ENCODE measurements around the gene ZFP62. TPM values are rescaled to one million over a fixed set of nuclear protein-coding genes. Genes with fewer than 3 reads are reported as not detected.
"Not testable (repeated sequence)": the region's sequence is repeated elsewhere in the genome, so short reads cannot be mapped to it uniquely, and the experiment has no call there.

ZFP62 gene
- total RNA-seq, 4 donors from 2014 or later, result 19.1 to 34.9 (median 21.4) TPM

DNA sequence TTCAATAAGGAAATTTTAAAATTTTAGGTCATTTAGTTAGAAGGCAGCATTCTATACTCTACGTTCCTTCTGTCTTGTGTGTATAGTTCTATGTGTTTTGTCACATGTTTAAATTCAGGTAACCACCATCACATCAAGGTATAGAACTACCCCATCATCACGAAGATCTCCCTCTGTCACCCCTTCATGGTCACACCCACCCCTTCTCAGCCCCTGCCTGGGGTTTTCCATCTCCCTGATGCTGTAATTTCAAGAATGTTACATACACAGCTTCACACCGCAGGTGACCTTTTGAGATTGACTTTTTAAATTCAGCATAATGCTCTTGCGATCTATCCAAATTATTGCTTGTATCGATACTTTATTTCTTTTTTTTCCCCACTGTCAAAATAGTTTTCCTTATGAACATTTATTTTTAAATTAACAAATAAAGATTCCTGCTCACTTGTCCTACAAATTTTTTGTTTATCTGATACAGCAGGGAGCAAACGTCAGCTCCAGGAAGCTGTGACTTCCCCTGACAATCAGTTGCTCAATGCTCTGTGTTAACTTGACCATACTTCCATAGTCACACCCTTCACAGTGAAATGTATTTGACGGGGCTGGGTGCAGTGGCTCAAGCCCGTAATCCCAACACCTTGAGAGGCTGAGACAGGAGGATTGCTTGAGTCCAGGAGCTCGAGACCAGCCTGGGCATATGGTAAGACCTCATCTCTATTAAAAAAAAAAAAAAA lies 48.1 kb upstream of the ZFP62 start:
- Histone ChIP-seq H3K9me3 (no peaks in the 10 kb centered on the region), H3K36me3 (no peaks in the 10 kb centered on the region), H3K4me3 (no peak overlapping the region), H3K27ac (no peak overlapping the region), H3K4me1 (no peaks in the 10 kb centered on the region), H3K27me3 (peaks cover 12% of the 10 kb centered on the region)
- 57 to 67% methylated on average over 6 to 9 of the region's 9 CpGs for WGBS, 2 donors (ENCODE audit: low coverage in 1 of 2)
- ATAC-seq, result no peak
- TF ChIP-seq POLR2A (IDR thresholded peaks at IDR 0.05), result no peak
- no peak for TF ChIP-seq POLR2AphosphoS5 (IDR thresholded peaks at IDR 0.05)
- TF ChIP-seq, protein P1, sequence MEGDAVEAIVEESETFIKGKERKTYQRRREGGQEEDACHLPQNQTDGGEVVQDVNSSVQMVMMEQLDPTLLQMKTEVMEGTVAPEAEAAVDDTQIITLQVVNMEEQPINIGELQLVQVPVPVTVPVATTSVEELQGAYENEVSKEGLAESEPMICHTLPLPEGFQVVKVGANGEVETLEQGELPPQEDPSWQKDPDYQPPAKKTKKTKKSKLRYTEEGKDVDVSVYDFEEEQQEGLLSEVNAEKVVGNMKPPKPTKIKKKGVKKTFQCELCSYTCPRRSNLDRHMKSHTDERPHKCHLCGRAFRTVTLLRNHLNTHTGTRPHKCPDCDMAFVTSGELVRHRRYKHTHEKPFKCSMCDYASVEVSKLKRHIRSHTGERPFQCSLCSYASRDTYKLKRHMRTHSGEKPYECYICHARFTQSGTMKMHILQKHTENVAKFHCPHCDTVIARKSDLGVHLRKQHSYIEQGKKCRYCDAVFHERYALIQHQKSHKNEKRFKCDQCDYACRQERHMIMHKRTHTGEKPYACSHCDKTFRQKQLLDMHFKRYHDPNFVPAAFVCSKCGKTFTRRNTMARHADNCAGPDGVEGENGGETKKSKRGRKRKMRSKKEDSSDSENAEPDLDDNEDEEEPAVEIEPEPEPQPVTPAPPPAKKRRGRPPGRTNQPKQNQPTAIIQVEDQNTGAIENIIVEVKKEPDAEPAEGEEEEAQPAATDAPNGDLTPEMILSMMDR (IDR thresholded peaks at IDR 0.05), result no peak
- no peak for TF ChIP-seq EP300 (IDR thresholded peaks at IDR 0.05)

DNA sequence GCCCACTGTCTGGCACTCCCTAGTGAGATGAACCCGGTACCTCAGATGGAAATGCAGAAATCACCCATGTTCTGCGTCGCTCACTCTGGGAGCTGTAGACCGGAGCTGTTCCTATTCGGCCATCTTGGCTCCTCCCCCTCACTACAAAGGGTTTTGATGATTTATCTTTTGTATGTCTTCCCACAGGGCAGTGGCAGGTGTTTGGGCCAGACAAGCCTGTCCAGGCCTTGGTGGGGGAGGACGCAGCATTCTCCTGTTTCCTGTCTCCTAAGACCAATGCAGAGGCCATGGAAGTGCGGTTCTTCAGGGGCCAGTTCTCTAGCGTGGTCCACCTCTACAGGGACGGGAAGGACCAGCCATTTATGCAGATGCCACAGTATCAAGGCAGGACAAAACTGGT lies 47.3 kb upstream of the ZFP62 start:
- Histone ChIP-seq H3K36me3 (no peaks in the 10 kb centered on the region), H3K4me1 (no peaks in the 10 kb centered on the region), H3K9me3 (no peaks in the 10 kb centered on the region), H3K27ac (no peak overlapping the region), H3K4me3 (no peak overlapping the region), H3K27me3 (peaks cover 12% of the 10 kb centered on the region)
- no CpG with 5 or more reads among the region's 9 CpGs for WGBS, 2 donors (ENCODE audit: low coverage in 1 of 2)
- ATAC-seq, result no peak
- no peak for TF ChIP-seq POLR2AphosphoS5 (IDR thresholded peaks at IDR 0.05)
- no peak for TF ChIP-seq EP300 (IDR thresholded peaks at IDR 0.05)
- TF ChIP-seq POLR2A (IDR thresholded peaks at IDR 0.05), result no peak
- TF ChIP-seq, protein P1 (IDR thresholded peaks at IDR 0.05), result no peak

DNA sequence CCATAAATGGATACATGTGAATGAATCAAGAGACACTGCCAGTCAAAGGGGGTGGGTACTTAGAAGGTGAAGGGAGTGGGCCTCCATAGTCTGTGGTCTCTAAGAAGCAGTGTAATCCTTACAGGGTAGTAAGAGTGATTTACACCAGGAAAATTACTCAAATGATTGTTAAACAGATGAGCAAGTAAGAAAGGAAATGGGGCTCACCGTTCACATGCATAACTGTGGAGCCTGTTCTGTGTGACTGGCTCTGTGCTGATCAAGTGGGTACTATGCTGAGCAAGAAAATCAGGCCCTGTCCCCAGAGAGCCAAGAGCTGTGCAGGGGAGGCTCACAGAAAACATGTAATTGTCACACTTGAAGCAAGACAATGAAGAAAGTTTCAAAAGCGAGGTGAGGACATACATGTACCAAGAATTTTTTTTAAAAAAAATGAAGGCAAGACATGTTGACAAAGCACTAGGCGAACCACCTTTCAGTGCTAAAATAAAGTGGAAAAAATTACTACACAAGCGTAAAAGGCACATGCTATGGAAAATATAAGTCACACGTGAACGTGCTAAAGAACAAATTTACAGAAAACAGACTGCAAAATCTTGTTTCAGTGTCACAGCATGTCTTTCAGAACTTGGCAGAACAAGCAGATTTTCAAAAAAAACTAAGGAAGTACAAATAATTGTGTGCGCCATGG lies 40.4 kb upstream of the ZFP62 start:
- no peak for TF ChIP-seq EP300 (IDR thresholded peaks at IDR 0.05)
- TF ChIP-seq POLR2A (IDR thresholded peaks at IDR 0.05), result no peak
- TF ChIP-seq POLR2AphosphoS5 (IDR thresholded peaks at IDR 0.05), result no peak
- no peak overlapping the region for H3K27ac ChIP-seq
- H3K4me3 ChIP-seq, result no peak overlapping the region
- 76 to 85% methylated on average over 7 of the region's 7 CpGs for WGBS, 2 donors (ENCODE audit: low coverage in 1 of 2)
- H3K9me3 ChIP-seq, result no peaks in the 10 kb centered on the region
- ATAC-seq, result no peak
- H3K27me3 ChIP-seq, result no peaks in the 10 kb centered on the region
- no peaks in the 10 kb centered on the region for H3K4me1 ChIP-seq
- no peaks in the 10 kb centered on the region for H3K36me3 ChIP-seq

DNA sequence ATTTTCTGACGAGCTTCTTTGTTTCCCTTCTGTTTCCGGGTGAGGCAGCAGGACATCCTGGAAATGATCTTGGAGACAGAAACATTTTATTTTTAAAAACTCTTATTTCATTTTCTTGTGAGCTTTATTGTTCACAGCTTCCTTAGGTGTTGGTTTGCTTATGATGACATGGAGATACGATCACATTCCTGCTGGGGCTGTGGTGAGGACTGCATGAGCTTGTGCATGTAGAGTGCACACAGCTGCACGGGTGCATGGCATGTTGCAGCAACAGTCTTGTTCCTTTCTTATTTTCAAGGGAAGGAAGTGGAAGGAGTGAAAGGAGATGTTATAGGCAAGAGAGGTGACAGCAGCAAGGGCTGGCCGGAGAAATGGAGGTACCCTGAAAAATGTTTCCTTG lies 39.1 kb upstream of the ZFP62 start:
- H3K27ac ChIP-seq, result no peak overlapping the region
- H3K4me1 ChIP-seq, result no peaks in the 10 kb centered on the region
- H3K27me3 ChIP-seq, result no peaks in the 10 kb centered on the region
- no peak for TF ChIP-seq EP300 (IDR thresholded peaks at IDR 0.05)
- TF ChIP-seq POLR2AphosphoS5 (IDR thresholded peaks at IDR 0.05), result no peak
- no peak for TF ChIP-seq POLR2A (IDR thresholded peaks at IDR 0.05)
- TF ChIP-seq, protein P1 (IDR thresholded peaks at IDR 0.05), result no peak
- 64 to 74% methylated on average over 3 to 5 of the region's 5 CpGs for WGBS, 2 donors (ENCODE audit: low coverage in 1 of 2)
- no peak for ATAC-seq
- no peaks in the 10 kb centered on the region for H3K36me3 ChIP-seq
- no peaks in the 10 kb centered on the region for H3K9me3 ChIP-seq
- H3K4me3 ChIP-seq, result no peak overlapping the region

DNA sequence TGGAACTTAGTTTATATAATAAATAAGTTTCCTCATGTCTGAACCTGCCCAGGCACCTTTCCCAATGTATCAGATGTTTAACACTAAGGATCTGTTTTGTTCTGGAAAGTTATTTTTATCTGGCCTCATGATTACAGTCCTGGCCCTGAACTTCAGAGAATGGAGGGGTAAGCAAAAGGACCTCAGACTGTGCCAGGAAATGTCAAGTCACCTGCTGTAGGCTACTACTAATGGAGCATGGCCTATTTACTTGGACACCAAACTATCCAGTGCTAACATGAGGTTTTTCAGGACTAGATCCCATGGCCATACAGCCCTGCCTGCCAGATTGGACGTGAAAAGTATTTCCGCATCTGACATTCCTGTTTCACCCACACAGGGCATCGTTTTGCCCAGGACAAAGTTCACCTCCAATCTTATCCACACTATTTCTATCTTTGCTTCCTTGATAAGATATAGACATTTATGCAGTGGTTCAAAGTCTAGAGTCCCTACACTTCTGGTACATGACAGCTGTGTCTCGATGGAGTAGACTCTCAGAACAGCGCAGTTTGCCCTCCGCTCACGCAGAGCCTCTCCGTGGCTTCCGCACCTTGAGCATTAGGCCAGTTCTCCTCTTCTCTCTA lies 37.7 kb upstream of the ZFP62 start, which contains the start of gene BTNL8:
TSS of gene BTNL8 (plus strand) at position 539 of the 626 bp plus-strand sequence. CDS start 152 bp downstream, outside the sequence.
- Histone ChIP-seq H3K4me1 (no peaks in the 10 kb centered on the region), H3K27ac (peak within 1 kb of the TSS in 2 of 4 donors; percentile 39 to 56), H3K4me3 (no peak within 1 kb of the TSS), H3K27me3 (no peaks in the 10 kb centered on the region), H3K9me3 (peaks cover 0 to 8% (median 0%) of the 10 kb centered on the region in 3 donors), H3K36me3 (no peaks in the 10 kb centered on the region)
- TF ChIP-seq POLR2AphosphoS5 (IDR thresholded peaks at IDR 0.05) (no peak), EP300 (IDR thresholded peaks at IDR 0.05) (no peak), POLR2A (IDR thresholded peaks at IDR 0.05) (no peak)
- TF ChIP-seq, protein P1 (IDR thresholded peaks at IDR 0.05), result no peak
- no peak for ATAC-seq
- 80 to 84% methylated on average over 1 to 9 of the region's 9 CpGs for WGBS, 2 donors (ENCODE audit: low coverage in 1 of 2)

DNA sequence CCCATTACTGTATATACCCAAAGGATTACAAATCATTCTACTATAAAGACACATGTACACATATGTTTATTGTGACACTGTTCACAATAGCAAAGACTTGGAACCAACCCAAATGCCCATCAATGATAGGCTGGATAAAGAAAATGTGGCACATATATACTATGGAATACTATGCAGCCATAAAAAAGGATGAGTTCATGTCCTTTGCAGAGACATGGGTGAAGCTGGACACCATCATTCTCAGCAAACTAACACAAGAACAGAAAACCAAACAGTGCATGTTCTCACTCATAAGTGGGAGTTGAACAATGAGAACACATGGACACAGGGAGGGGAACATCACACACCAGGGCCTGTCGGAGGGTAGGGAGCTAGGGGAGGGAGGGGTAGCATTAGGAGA lies 34.3 kb upstream of the ZFP62 start:
- H3K27ac ChIP-seq, H3K4me1 ChIP-seq, ATAC-seq, H3K36me3 ChIP-seq, H3K9me3 ChIP-seq, H3K27me3 ChIP-seq, H3K4me3 ChIP-seq: not testable (repeated sequence)
- WGBS, 2 donors (ENCODE audit: low coverage in 1 of 2), result 92 to 100% methylated on average over 1 of the region's 1 CpG

Measured in gastroesophageal sphincter (tissue), 4 donors.